OCI-LY3 (cell line): ENCODE measurements around the gene RCAN3.
A peak's percentile ranks its signal among the peaks of the same experiment; 100 is the strongest.

Experiments used
- H2AFZ ChIP-seq: fragments of 200-600, 300-600 bp; shearing (Covaris generic); 2 replicates; pipeline ENCODE4 v1.6.0; 2014; ENCODE audit warnings: antibody characterized with exemption, low read depth, low read length
- H3K27ac ChIP-seq: fragments of 200-600, 300-600 bp; sonication (generic); 2 replicates; pipeline ENCODE4 v1.5.1; 2014; ENCODE audit warnings: mild to moderate bottlenecking, low read length, moderate library complexity, mixed read lengths
- H3K27me3 ChIP-seq: fragments of 200-600, 300-600 bp; sonication (generic); 2 replicates; pipeline ENCODE4 v1.6.1; 2014; ENCODE audit warnings: low read depth, low read length, mixed read lengths
- H3K36me3 ChIP-seq: fragments of 200-600, 300-600 bp; sonication (generic); replicated peaks from 2 replicates; pipeline ENCODE3; 2014; ENCODE audit warnings: low read depth, low read length, mixed read lengths
- H3K4me1 ChIP-seq: fragments of 300-600, 200-600 bp; sonication (generic); 2 replicates; pipeline ENCODE4 v1.6.1; 2014; ENCODE audit warnings: low read length, mixed read lengths
- H3K4me2 ChIP-seq: fragments of 200-600, 300-600 bp; sonication (generic); 2 replicates; pipeline ENCODE4 v1.6.1; 2014; ENCODE audit warnings: low read length, mixed read lengths
- H3K4me3 ChIP-seq: fragments of 300-600, 200-600 bp; sonication (generic); 2 replicates; pipeline ENCODE4 v1.5.1; 2014; ENCODE audit warnings: antibody characterized with exemption, mild to moderate bottlenecking, low read length, moderate library complexity
- H3K79me2 ChIP-seq: fragments of 300-600, 200-600 bp; shearing (Covaris generic); 2 replicates; pipeline ENCODE4 v1.6.1; 2014; ENCODE audit warnings: mild to moderate bottlenecking, low read length, mixed read lengths
- H3K9ac ChIP-seq: fragments of 300-600, 200-600 bp; shearing (Covaris generic); 2 replicates; pipeline ENCODE4 v1.6.0; 2014; ENCODE audit warnings: mild to moderate bottlenecking, low read length, moderate library complexity
- H3K9me3 ChIP-seq: fragments of 200-600, 300-600 bp; shearing (Covaris generic); 2 replicates; pipeline ENCODE4 v1.6.1; 2014; ENCODE audit warnings: low read length, mixed read lengths; ENCODE audit not compliant: insufficient read depth
- H4K20me1 ChIP-seq: fragments of 200-600, 300-600 bp; sonication (generic); 2 replicates; pipeline ENCODE4 v1.6.1; 2016; ENCODE audit warnings: low read length, mixed read lengths; ENCODE audit not compliant: insufficient read depth
- EZH2phosphoT487 ChIP-seq: fragments of 200-600 bp; shearing (Covaris generic); IDR thresholded peaks from 2 replicates; pipeline ENCODE4 v1.6.1; 2018; ENCODE audit warnings: antibody characterized with exemption, mixed run types, low read depth
- TF ChIP-seq, protein P1 (sequence below): fragments of 200-600, 300-600 bp; sonication (generic); IDR thresholded peaks from 2 replicates; pipeline ENCODE4 v1.5.1; 2014; ENCODE audit warnings: antibody characterized with exemption, low read length, low read depth

RCAN3 gene

DNA sequence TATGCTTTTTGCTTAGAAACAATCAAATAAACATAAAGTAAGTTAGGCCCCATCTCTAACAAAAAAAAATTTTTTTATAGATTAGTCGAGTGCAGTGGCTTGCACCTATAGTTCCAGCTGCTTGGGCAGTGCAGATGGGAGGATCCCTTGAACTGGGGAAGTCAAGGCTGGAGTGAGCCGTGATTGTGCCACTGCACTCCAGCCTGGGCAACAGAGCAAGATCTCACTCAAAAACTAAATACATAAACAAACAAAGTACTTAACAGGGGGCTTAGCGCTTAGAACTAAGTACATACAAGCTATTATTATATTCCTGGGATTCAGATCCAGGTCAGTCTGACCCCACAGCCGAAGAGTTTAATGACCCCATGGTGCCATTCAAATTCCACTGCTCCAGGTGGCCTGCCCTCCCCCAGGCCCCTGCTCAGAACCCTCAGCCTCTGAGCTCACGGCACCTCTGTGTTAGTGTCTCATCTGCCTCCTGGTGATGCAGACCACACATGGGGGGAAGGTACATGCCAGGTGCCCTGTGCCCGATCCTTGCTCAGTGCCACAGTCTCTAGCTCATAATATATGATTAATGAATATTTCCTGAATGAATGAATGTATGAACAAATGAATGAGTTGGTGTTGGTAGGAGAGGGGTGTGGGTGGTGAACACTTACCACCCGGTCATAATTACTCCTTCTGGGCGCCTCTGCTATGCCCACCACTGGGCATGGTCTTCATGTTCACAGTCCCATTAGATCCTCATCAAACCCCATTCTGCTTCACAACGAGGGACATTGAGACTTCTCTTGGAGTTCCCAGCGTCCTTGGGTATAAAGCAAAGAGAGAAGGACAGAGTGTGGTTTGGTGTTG is 67.9 kb downstream of the RCAN3 start:
- TF ChIP-seq, protein P1, sequence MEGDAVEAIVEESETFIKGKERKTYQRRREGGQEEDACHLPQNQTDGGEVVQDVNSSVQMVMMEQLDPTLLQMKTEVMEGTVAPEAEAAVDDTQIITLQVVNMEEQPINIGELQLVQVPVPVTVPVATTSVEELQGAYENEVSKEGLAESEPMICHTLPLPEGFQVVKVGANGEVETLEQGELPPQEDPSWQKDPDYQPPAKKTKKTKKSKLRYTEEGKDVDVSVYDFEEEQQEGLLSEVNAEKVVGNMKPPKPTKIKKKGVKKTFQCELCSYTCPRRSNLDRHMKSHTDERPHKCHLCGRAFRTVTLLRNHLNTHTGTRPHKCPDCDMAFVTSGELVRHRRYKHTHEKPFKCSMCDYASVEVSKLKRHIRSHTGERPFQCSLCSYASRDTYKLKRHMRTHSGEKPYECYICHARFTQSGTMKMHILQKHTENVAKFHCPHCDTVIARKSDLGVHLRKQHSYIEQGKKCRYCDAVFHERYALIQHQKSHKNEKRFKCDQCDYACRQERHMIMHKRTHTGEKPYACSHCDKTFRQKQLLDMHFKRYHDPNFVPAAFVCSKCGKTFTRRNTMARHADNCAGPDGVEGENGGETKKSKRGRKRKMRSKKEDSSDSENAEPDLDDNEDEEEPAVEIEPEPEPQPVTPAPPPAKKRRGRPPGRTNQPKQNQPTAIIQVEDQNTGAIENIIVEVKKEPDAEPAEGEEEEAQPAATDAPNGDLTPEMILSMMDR: no peak
- Histone ChIP-seq H4K20me1 (no peaks in the 10 kb centered on the region), H3K4me2 (no peak overlapping the region), H2AFZ (no peak overlapping the region), H3K9ac (no peak overlapping the region), H3K4me3 (no peak overlapping the region), H3K9me3 (no peaks in the 10 kb centered on the region), H3K27me3 (no peaks in the 10 kb centered on the region), H3K36me3 (no peaks in the 10 kb centered on the region), H3K79me2 (no peaks in the 10 kb centered on the region), H3K4me1 (peaks cover 4% of the 10 kb centered on the region), H3K27ac (no peak overlapping the region)

DNA sequence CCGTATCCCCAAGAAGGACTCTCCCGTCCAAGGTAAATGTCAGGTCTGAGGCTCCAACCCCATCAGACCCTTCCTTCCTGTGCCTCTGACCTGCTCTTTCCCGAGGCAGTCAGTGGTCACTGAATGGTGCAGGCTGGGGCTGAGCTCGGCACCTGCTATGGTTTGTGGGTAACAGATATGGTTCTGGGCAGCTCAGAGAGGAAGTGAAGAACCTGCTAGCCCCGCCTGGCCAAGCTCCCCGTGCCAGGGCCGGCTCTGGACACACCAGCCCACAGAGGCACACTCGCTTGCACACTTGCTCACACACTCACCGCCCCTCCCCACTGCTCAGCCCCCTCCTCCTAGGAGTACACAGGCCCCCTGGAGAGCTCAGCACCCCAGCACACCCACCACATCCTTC is 69.7 kb downstream of the RCAN3 start:
- Histone ChIP-seq H3K27ac (no peak overlapping the region), H2AFZ (peak overlapping the region; percentile 30; the same call in 1 of the 2 replicates), H3K9ac (no peak overlapping the region), H4K20me1 (no peaks in the 10 kb centered on the region), H3K9me3 (no peaks in the 10 kb centered on the region), H3K4me1 (peaks cover 4% of the 10 kb centered on the region), H3K4me2 (peak overlapping the region; percentile 20), H3K36me3 (no peaks in the 10 kb centered on the region), H3K4me3 (no peak overlapping the region), H3K27me3 (no peaks in the 10 kb centered on the region), H3K79me2 (no peaks in the 10 kb centered on the region)
- no peak for TF ChIP-seq EZH2phosphoT487
- TF ChIP-seq, protein P1: no peak

DNA sequence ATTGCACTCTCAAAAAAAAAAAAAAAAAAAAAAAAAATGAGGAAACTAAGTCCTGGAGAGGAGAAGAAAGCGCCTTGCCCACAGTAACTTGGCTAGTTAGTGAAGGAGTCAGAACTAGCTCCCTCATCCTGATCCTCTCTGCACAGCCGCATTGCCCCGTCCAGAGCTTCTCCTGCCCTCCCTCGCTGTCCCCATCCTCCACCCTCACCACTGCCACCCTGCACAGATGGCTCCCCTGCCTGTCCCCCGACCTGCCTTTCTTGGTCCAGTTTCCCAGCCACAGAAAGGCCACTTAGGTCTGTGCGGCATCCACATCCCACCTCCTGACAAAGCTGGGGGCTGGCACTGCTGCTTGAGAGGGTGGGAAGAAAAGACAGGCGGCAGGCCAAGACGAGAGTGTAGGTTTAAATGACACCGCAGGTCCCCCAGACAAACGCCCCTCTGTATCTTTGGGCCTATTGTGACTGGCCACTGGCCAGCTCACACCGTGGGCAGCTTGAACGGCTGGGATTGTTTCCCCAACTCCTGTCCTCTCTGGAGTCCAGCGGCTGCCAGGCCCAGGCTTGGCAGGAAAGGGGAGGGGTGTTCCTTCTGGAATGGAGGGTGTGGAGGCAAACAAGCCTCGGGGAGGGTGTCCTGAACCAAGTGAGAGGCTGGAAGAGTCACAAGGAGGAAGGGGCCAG is 73.4 kb downstream of the RCAN3 start:
- Histone ChIP-seq H3K27me3 (no peaks in the 10 kb centered on the region), H3K4me3 (no peak overlapping the region), H3K9ac (no peak overlapping the region), H3K36me3 (no peaks in the 10 kb centered on the region), H3K79me2 (no peaks in the 10 kb centered on the region), H3K4me1 (peaks cover 4% of the 10 kb centered on the region), H3K4me2 (no peak overlapping the region), H4K20me1 (no peaks in the 10 kb centered on the region), H3K27ac (no peak overlapping the region), H3K9me3 (no peaks in the 10 kb centered on the region), H2AFZ (no peak overlapping the region)
- TF ChIP-seq, protein P1: no peak
- no peak for TF ChIP-seq EZH2phosphoT487

DNA sequence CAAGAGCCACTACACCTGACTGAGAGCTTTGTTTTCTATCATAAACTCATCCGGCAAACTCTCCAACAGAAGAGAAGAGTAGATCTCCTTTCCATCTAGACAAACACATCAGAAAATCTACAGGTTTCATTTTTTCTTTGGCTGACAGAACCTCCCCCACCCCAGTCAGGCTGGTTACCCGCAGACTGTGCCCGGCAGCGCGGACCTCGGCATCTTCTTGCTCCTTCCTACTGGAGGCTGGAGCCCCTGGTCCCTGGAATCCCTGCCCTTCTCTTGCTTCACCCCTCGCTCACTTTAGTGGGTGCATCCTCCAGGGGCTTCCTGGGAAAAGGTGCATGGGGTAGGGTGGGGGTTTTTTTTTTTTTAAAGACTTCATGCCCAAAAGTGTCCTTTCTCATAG is 76.2 kb downstream of the RCAN3 start:
- Histone ChIP-seq H3K36me3 (no peaks in the 10 kb centered on the region), H2AFZ (no peak overlapping the region), H3K27ac (no peak overlapping the region), H4K20me1 (no peaks in the 10 kb centered on the region), H3K4me2 (no peak overlapping the region), H3K27me3 (no peaks in the 10 kb centered on the region), H3K4me3 (no peak overlapping the region), H3K9ac (no peak overlapping the region), H3K79me2 (no peaks in the 10 kb centered on the region), H3K4me1 (no peaks in the 10 kb centered on the region; the same call in 1 of the 2 replicates), H3K9me3 (no peaks in the 10 kb centered on the region)
- TF ChIP-seq, protein P1: no peak
- TF ChIP-seq EZH2phosphoT487: no peak
